Glutamatergic neuron (in vitro differentiated cells): ENCODE data around the gene FAM171A1. TPM values are rescaled to one million over a fixed set of nuclear protein-coding genes. Genes with fewer than 3 reads are reported as not detected.
"Not testable (repeated sequence)": the region's sequence is repeated elsewhere in the genome, so short reads cannot be mapped to it uniquely, and the experiment has no call there.

ENCODE experiments used
- DNase-seq: peaks from one replicate; pipeline ENCODE4 v3.0.0; 2022
- H3K27ac Mint-ChIP-seq: one replicate; pipeline ENCODE4 v1.8.0; 2020; ENCODE audit warnings: mild to moderate bottlenecking, mixed read lengths, inconsistent platforms; ENCODE audit not compliant: unreplicated experiment
- H3K27me3 Mint-ChIP-seq: one replicate; pipeline ENCODE4 v1.8.0; 2020; ENCODE audit warnings: mild to moderate bottlenecking, moderate library complexity, mixed read lengths, inconsistent platforms; ENCODE audit not compliant: unreplicated experiment
- H3K36me3 Mint-ChIP-seq: one replicate; pipeline ENCODE4 v1.8.0; 2020; ENCODE audit warnings: mild to moderate bottlenecking, mixed read lengths, inconsistent platforms; ENCODE audit not compliant: unreplicated experiment
- H3K4me1 Mint-ChIP-seq: one replicate; pipeline ENCODE4 v1.8.0; 2020; ENCODE audit warnings: mild to moderate bottlenecking, low read depth, mixed read lengths, inconsistent platforms; ENCODE audit not compliant: unreplicated experiment
- H3K4me3 Mint-ChIP-seq: one replicate; pipeline ENCODE4 v1.8.0; 2020; ENCODE audit warnings: mild to moderate bottlenecking, mixed read lengths, inconsistent platforms; ENCODE audit not compliant: unreplicated experiment
- H3K9me3 Mint-ChIP-seq: one replicate; pipeline ENCODE4 v1.8.0; 2020; ENCODE audit warnings: mild to moderate bottlenecking, moderate library complexity, mixed read lengths, inconsistent platforms; ENCODE audit not compliant: unreplicated experiment
- total RNA-seq: library from RNA; stranded (reverse); fragmentation: NEBNext Ultra II Directional; extraction: Animal tissue kit (Norgen Biotek cat#: 25700); gene quantifications from one replicate; pipeline ENCODE4 v1.2.1, GENCODE V29; 2021; ENCODE audit not compliant: unreplicated experiment
- TF ChIP-seq, protein P1 (sequence below): fragments of 200-600 bp; sonication (generic); IDR thresholded peaks from one replicate; pipeline ENCODE4 v1.5.0; 2021; ENCODE audit not compliant: partially characterized antibody, unreplicated experiment

The FAM171A1 gene
- total RNA-seq, 1 donor from 2014 or later: 186 TPM

DNA sequence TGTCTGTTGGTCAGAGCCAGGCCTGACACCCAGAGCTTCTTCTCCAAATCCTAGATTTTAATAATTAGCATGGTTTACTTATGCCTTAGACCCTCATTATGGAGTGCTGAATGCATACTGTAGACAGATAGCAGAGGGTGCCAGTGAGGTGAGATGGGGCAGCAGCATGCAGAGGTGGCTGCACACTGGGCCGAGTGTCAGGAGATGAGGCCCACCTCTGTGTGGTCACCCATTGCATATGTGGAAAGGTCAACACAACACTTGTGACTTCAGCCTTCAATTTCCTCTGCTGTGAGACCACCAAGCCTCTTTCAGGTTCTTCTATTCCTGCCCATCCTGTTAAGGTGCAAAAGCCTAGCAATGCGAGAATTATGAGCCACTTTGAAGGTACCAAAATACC is 162.9 kb downstream of the FAM171A1 start:
- peaks cover 15% of the 10 kb centered on the region for H3K9me3 Mint-ChIP-seq
- peaks cover 24% of the 10 kb centered on the region for H3K4me1 Mint-ChIP-seq
- peaks cover 6% of the 10 kb centered on the region for H3K36me3 Mint-ChIP-seq
- H3K27ac Mint-ChIP-seq: no peak overlapping the region
- H3K4me3 Mint-ChIP-seq: no peak overlapping the region
- TF ChIP-seq, protein P1, sequence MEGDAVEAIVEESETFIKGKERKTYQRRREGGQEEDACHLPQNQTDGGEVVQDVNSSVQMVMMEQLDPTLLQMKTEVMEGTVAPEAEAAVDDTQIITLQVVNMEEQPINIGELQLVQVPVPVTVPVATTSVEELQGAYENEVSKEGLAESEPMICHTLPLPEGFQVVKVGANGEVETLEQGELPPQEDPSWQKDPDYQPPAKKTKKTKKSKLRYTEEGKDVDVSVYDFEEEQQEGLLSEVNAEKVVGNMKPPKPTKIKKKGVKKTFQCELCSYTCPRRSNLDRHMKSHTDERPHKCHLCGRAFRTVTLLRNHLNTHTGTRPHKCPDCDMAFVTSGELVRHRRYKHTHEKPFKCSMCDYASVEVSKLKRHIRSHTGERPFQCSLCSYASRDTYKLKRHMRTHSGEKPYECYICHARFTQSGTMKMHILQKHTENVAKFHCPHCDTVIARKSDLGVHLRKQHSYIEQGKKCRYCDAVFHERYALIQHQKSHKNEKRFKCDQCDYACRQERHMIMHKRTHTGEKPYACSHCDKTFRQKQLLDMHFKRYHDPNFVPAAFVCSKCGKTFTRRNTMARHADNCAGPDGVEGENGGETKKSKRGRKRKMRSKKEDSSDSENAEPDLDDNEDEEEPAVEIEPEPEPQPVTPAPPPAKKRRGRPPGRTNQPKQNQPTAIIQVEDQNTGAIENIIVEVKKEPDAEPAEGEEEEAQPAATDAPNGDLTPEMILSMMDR: no peak
- peaks cover 3% of the 10 kb centered on the region for H3K27me3 Mint-ChIP-seq
- no peak for DNase-seq

DNA sequence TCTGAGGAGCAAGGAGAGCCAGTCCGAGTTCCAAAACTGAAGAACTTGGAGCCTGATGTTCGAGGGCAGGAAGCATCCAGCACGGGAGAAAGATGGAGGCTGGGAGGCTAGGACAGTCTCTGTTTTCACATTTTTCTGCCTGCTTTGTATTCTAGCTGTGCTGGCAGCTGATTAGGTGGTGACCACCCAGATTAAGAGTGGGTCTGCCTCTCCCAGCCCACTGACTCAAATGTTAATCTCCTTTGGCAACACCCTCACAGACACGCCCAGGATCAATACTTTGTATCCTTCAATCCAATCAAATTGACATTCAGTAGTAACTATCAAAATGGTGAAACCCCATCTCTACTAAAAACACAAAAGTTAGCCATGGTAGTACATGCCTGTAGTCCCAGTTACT is 163.7 kb downstream of the FAM171A1 start:
- Mint-ChIP-seq H3K9me3 (peaks cover 11% of the 10 kb centered on the region), H3K4me1 (peaks cover 18% of the 10 kb centered on the region)
- not testable (repeated sequence) for H3K36me3 Mint-ChIP-seq, H3K4me3 Mint-ChIP-seq, DNase-seq, H3K27ac Mint-ChIP-seq, H3K27me3 Mint-ChIP-seq

DNA sequence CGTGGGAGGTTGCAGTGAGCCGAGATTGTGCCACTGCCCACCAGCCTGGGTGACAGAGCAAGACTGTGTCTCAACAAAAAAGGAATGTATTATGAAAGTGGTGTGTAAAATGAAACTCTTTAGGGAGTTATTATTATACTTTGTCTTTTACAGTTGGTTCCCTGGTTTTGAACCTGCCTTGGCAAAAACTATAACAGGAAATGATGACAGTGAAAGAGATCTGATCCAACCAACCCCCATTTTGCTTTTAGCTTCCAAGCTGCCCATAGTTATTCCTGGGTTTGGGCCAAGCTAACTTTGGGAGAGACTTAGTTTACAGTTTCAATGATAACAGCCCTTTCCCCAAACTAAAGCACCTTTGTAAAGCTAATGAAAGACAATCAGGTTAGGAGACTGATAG is 168.4 kb downstream of the FAM171A1 start:
- TF ChIP-seq, protein P1: no peak
- Mint-ChIP-seq H3K4me1 (no peaks in the 10 kb centered on the region), H3K9me3 (peaks cover under 1% of the 10 kb centered on the region), H3K27ac (no peak overlapping the region), H3K4me3 (no peak overlapping the region), H3K36me3 (no peaks in the 10 kb centered on the region), H3K27me3 (peaks cover 5% of the 10 kb centered on the region)
- no peak for DNase-seq

DNA sequence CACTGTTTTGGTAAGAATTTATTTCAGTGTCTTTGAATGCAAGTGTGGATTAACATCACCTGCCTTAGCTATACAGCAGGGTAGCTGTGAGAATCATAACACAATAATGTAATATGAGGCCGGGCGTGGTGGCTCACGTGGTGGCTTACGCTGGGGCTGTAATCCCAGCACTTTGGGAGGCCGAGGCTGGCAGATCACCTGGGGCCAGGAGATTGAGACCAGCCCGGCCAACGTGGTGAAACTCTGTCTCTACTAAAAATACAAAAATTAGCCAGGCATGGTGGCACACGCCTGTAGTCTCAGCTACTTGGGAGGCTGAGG is 168.8 kb downstream of the FAM171A1 start:
- not testable (repeated sequence) for H3K4me1 Mint-ChIP-seq, H3K36me3 Mint-ChIP-seq, H3K4me3 Mint-ChIP-seq, H3K27ac Mint-ChIP-seq, DNase-seq, H3K9me3 Mint-ChIP-seq, H3K27me3 Mint-ChIP-seq

DNA sequence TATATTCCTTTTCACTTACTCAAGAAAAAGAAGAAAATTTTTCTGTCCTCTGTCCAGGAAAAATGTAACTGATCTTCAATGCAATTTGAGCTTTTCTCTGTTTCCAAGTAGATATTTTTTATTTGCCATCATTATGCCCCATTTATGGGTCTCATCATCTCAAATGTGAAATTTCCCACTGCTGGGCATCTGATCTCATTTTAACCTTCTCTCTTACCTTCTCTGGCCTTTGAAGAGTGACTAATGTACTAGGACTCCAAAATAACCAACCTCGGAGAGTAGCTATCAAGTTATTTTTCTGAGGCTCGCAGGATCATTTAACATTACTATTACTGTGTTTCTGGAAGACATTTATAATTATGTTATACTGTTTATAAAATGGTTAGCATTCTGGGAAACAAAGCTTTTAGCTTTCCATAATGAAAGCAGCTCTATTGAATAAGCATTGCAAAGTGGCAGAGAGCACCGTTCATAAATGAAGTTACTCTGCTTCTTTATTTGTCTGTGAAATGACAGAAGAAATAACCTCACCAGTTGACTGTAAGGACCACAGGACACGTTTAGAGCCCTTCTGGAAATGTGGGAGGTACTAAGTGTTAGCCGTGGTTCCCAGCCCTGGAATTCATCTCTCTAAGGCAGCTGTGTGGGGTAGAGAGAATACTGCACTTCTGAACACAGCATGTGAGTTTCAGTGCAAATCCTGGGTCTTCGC is 169.3 kb downstream of the FAM171A1 start:
- H3K27ac Mint-ChIP-seq: no peak overlapping the region
- DNase-seq: no peak

DNA sequence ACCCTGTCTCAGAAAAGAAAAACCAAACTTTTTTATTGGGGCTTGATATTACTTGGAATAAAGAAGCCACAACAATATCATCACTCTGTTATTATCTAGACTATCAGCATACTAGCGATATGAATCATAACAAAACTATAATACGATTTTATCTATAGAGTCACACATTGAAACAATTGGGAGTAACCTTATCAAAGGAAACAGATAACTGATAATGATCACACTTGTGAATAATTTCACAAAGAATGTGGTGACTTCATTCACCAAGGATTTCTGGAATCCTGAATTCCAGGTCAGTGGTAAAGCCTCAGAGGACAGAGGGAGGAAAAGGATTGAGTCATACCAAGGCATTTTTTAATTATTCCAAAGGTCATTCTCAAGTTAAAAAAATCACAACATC is 170.5 kb downstream of the FAM171A1 start:
- Mint-ChIP-seq H3K9me3 (no peaks in the 10 kb centered on the region), H3K4me3 (no peak overlapping the region), H3K36me3 (no peaks in the 10 kb centered on the region), H3K27ac (no peak overlapping the region), H3K27me3 (peaks cover 8% of the 10 kb centered on the region), H3K4me1 (no peaks in the 10 kb centered on the region)
- TF ChIP-seq, protein P1: no peak
- no peak for DNase-seq

More for the DNA sequence above, 169.3 kb downstream of the FAM171A1 start:
- H3K27me3 Mint-ChIP-seq: peaks cover 5% of the 10 kb centered on the region
- H3K4me1 Mint-ChIP-seq: no peaks in the 10 kb centered on the region
- H3K4me3 Mint-ChIP-seq: no peak overlapping the region
- H3K9me3 Mint-ChIP-seq: no peaks in the 10 kb centered on the region
- TF ChIP-seq, protein P1: no peak
- H3K36me3 Mint-ChIP-seq: no peaks in the 10 kb centered on the region
